ENCODE results near the gene HAX1.
A peak's percentile ranks its signal among the peaks of the same experiment; 100 is the strongest.
"Not testable (repeated sequence)": the region's sequence is repeated elsewhere in the genome, so short reads cannot be mapped to it uniquely, and the experiment has no call there.

HAX1 gene

DNA sequence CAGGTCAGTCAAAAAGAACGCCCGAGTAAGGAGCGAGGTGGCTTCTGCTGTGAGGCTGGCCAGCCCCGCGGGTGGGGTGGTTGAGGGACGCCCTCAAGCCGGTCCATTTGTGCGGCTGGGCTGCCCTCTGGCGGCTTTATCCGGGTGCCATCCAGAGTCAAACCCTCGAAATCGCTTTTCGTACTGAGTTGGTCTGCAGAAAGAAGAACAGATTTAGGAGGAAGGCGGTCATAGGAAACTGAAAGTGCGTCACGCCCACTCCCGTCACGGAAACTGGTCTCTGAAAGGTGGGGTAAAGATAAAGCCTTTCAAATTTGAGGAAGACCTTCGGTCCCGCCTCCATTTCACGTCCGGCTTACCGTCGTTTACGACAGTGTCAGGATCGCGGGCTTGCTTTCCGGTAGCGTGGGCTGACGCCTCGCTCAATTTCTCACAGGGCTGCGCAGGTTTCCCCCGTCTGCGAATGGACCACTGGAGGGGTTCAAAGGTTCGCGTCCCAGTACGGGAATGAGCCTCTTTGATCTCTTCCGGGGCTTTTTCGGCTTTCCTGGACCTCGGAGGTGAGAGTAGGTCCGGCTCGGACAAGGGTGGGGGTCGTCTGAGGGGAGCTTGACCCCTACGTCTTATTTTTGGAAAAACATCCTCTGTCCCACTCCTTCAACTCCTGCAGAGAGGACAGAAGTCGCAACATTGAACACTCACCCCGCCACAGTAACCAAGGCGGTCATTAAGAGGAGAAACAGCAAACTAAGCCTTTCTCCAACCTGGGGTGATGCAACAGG lies at the start of gene HAX1:
TSS of gene HAX1 (plus strand) at position 413 of the 782 bp plus-strand sequence. CDS start at position 508, 95 bp downstream.
- peak; percentile 98 for DNase-seq

DNA sequence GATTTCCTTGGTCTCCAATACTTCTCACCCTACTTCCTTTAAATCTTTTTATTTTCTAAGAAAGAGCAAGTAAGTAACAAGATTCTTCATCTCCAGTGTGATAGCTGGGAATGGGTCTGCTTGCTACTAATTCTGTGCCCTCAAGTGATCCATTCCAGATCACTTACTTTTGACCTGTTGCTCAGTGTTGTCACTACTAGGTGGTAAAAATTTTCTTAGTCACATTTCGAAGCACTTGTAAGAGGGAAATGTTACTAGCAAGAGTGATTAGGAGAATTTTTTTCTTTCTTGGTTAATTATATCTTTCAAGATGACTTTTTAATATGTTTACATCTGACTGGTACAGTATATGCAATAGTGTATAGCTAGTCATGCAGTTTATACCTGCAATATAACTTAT lies 49.5 kb upstream of the HAX1 start:
- DNase-seq = no peak

DNA sequence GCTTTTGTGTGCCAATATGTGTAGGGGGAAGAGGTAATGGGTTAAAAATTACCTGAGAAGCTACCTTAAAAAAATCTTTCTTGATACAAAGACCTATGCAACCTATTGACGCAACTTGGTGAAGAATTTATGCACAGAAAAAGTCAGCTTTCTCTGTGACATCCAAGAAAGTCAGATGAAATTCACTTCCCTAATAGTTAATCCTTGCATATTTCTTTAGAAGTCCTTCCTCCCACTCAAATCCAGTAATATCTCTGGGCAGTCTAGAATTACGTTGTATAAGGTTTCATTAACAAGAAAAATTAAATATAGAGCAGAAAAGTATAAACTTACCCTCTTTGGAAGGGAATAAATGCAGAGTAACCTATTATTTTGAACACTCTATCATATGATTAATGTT lies 48.8 kb upstream of the HAX1 start:
- DNase-seq = no peak

DNA sequence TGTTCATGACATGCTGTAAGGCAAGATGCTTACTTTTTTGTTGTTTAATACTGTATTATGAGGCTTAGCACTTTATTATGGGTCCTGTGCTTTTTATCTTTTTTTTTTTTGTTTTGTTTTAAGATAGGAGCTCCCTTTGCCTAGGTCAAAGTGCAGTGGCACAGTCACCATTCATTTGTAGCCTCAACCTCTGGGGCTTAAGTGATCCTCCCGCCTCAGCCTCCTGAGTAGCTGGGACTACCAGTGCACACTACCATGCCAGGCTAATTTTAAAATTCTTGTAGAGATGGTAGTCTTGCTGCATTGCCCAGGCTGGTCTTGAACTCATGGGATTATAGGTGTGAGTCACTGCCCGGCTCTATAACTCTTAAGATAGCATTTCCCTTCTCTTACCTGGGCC lies 47.1 kb upstream of the HAX1 start:
- DNase-seq = no peak

DNA sequence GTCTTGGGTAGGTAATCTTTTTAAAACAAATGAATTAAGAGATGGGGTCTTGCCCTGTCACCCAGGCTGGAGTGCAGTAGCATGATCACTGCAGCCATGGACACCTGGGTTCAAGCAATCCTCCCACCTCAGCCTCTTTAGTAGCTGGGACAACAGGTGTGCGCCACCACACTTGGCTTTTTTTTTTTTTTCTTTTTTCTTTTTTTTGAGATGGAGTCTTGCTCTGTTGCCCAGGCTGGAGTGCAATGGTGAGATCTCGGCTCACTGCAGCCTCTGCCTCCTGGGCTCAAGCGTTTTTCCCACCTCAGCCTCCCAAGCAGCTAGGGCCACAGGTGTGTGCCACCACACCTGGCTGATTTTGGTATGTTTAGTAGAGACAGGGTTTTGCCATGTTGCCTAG lies 41.3 kb upstream of the HAX1 start:
- not testable (repeated sequence) for DNase-seq

DNA sequence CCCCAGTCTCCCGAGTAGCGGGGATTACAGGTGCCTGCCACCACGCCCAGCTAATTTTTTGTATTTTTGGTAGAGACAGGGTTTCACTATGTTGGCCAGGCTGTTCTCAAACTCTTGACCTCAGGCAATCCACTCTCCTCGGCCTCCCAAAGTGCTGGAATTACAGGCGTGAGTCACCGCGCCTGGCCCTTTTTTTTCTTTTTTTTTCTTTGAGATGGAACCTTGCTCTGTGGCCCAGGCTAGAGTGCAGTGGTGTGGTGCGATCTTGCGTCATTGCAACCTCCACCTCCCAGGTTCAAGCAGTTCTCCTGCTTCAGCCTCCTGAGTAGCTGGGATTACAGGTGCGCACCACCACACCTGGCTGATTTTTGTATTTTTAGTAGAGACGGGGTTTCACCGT lies 39.3 kb upstream of the HAX1 start:
- not testable (repeated sequence) for DNase-seq

DNA sequence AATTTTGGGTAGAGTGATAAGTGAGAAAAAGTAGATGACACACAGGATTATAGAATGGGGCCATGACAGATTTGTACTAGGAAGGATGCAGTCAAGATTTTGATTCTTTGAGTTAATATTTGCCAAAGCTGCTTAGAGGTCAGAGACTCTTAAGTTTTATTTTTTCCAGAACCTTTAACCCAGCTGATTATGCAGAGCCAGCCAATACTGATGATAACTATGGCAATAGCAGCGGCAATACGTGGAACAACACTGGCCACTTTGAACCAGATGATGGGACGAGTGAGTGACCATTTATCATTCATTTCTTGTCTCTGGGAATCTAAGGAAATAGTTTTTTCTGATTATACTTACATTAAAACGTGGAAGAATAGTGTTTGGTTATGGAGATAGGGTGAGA lies 35.6 kb upstream of the HAX1 start:
- DNase-seq = no peak

DNA sequence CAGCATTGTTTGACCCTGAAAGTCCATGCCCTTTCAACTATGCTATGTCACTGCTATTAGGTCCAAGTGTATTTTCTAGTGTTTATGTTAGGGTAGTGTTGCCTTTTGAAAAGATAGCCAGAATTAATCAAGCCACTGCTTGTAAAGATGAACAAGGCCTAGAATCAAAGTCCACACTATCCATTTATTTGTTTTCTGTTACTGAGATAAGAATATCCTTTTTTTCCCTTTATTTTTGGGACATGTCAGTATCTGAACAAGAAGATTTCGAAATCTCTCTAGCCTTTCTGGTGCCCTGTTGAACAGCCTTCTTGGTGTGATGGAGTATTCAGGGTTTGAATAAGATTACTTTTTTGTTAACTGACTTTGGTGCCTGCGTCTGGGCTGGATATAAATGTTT lies 35.0 kb upstream of the HAX1 start:
- no peak for DNase-seq

DNA sequence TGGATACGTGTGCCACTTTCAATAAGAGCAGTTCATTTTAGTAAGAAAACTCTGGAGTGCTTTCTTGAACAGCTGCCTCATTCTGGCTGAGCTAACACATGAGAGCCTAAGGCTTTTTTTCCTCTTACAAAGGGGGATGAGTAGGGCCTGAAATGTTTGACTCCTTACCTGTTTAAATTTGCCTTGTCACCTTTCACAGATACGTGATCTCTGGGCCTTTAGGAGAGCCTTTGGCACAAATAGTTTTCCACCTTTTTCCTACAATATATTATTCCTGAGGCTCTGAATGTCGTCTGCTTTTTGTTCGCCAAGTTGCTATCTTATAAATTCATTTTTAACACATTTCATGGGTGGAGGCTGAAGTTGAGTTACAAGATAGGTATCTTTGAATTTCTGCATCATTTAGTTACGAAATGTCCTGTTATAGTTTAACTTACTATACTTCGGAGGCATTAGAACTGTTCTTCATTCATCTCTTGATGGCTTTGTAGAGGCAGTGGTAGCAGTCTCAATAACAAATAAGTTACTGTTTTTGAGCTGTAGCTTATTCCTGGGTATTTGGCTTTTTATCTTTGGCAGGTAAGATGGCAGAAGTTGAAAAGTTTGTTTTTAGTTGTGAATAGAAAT lies 34.4 kb upstream of the HAX1 start:
- DNase-seq = no peak

DNA sequence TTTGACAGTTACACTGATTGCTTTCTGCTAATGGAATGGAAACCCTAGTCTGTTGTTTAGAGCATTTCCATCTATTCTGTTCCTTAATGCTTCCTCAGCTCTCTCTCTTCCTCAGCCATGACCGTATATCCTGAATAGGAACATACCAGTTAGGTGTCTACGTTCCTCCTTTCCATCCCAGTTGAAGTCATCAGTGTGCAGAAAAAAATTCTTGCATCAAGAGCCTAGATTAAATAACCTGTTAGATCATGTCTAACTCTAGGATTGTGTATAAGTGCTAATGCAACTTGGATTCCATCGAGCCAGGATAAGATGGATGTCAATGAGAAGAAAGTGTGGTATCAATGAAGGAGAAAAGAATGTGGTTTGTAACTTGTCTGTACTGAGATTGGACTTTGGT lies 32.9 kb upstream of the HAX1 start:
- no peak for DNase-seq

DNA sequence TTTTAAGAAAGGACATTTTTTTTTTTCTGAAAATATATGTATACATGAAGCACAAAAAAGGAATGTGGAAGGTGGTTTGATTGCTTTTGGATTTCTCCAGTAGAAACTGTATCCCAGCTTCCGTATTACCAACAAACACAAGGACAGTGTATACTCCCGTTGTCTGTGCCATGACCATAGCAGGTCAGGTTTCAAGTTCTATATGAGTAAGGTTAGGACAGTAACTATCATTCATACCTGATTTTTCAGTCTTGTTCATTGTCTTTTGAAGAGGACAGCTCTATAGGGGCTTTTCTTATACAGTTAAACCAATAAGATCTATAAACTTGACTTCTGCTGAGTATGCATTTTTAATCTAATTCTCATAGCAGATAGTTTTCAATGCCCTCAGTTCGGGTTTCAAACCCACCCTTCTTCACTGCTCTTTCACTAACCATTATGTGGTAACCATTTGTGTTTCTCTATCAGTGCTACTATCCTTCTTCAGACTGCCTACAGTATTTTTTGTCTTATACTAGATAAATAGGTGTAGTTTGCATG lies 32.1 kb upstream of the HAX1 start:
- DNase-seq = no peak

DNA sequence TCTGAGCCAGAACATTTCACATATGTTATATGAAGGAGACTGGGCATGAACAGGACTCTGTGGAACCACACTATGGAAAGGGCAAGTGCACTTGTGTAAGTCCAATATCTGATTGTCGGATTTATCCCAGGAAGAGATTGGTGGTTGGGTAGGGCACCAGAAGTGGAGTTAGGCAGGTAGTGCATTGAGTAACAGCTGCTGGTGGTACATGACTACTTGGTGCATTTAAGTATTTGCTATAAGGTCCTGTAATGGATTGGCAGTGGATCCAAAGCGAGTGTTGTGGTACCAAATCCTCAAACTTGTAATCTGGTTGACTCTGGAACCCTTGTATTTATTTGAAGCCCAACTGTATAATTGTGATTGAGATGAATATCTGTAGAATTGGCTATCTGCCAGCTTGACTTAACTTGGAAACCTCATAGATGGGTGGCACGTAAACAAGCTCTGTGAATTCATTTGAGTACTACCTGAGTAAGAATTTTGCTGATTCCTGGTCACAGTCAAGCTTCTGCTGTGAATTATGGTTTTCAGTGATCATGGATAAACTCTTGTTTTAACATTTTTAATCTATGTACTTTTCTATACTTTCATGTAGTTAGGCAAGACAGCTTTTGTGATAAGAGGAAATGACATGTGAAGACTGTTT lies 30.6 kb upstream of the HAX1 start:
- DNase-seq = no peak

DNA sequence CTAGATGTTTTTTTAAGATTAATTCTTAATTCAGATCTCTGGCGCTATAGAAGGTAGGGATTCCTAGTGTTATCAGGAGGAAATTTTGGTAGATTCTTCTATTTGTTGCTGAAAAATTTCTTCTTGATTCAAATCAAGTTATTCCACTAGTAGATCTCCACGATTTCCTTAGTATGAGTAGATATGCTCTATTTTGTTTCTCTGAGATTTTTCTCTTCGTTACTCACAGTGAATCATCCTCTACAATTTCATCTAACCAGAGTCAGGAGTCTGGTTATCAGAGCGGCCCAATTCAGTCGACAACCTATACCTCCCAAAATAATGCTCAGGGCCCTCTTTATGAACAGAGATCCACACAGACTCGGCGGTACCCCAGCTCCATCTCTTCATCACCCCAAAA lies 18.8 kb upstream of the HAX1 start:
- no peak for DNase-seq

DNA sequence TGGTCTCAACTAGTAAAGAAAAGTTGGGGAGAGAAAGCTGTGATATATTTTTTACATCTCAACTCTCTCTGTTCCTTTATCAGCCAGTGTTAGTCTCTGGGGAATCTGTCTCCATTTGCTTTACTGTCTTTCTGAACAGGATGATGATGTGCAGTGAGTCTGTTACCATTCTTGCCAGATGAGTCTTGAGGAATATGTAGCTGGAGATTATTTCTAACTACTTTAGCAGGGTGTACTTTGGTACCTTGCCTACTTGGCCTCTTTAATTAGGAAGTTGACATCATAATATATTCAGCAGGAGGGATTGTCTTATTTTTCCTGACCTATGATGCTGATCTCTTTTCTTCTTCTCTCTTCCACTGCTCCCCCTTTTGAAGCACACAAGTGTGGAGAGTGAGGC lies 15.7 kb upstream of the HAX1 start:
- no peak for DNase-seq

DNA sequence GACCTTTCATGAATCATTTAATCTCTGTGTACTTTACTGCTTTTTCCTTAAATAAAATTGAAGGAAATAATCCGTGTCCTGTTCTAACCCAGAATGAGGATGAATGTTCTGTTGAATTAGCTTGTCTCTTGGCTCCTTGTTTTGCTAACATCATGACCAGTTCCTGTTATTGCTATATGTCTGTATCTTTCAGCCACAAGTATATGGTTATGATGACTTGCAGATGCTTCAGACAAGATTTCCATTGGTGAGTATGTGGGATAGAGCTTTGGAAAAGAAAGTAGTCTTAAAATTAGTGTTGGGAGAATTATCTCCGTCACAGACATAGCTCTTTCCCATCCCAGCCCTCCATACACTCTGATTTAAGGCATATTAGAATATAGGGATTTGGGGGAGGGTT lies 13.6 kb upstream of the HAX1 start:
- no peak for DNase-seq

DNA sequence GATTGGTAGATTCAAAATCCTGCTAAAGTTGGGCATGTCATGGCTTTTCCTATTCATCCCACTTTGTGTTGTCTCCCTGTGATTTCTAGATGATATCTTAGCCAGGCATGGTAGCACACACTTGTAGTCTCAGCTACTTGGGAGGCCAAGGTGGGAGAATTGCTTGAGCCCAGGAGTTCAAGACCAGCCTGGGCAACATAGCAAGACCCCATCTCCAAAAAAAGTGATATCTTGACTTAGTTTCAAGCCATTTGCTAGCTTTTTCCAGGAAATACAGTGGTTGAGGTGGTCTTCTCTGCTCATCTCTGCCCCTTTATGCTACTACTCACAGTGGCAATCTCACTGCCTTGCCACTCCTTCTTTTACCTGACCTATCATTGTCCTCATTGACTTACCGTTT lies 12.3 kb upstream of the HAX1 start:
- DNase-seq = no peak

DNA sequence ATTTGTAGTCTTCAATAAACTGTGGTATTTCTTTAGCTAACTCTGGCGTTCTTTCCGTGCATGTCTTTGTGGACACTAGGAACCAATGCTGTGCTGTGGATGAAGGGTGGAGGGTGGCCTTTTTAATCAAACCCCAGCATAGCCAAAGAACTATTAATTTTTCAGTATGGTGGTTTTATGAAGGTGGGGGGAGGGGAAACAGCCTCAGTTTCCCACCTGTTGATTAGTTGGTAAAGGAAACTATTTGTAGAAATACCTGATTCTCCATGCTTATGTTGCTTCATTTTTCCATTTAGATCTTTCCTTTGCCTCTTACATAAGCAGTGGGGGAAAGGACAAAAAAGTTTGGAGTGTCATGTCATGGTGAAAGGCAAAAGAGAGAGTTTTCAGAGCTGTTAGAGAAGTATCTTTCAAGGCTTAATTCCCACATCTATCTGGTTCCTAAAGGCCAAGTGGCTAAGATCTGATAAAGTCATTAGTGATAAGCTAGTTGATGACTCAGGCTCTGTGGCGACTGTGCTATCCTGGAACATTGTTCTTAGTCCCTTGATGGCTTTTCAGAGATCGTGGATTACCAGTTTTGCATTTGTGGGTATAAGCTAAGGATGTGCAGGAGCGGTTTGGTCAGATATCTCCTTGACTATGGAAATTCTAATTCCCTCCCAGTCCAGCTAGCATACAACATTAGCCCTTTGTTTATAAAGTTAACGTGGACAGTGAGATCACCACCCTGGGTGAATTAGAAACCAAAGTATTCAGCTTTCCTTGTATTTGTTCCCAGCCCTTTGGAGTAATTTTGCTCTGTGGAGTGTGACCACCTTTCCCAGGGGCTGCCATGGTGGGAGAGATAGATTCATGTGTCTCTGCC lies 8.7 kb upstream of the HAX1 start:
- no peak for DNase-seq

DNA sequence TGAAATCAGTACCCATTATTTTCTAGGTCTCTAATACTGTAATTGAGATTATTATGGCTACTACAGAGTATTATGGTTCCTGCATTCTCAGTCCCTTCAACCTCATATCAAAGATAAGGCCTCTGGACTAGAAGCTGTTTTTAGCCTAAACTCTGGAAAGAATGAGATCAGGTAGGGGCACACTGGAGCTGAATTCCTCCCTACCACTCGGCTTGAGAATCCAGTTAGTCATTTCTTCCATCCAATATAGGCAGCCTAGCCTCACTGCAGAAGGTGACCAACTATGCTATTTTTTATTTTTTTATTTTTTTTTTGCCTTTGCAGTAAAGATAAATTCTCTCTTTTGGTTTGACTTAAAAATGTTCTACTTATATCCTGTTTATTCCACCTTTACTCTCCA lies 8.0 kb upstream of the HAX1 start:
- no peak for DNase-seq

DNA sequence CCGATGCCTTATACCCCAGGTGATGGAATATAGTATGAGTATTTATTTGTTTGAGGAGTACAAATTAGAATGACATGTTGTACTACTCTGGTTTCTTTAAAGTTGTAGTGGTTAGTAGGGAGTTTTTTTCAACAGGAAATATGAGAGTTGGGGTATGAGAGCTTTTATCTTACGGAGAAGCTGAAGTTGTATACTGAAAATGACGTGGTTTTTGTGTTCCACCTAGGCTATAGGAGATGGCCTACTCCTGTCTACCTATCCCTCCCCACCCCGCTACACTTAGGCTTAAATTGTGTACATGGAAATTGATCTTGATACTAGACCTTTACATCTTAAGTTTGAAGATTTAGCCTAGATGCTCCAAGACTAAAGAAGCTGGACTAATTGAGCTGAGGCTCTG lies 6.8 kb upstream of the HAX1 start:
- DNase-seq = peak; percentile 34

DNA sequence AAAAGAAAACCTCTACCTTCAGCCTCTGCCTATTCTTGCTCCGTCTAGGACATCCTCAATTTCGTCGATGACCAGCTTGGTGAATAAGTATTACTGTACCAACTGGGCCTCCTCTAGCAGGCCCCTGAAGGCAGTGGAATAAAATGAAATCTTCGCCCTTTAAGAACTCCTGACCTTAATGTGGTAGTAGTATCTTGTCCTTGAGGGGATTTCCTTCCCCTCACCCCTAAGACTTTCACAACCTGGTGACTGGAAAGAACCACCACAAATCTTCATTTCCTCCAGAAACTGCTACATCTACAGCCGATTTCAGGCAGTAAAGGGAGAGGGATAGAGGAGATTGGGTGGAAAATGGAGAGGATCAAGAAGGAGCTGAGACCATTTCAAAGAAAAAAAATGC lies 1.6 kb upstream of the HAX1 start:
- DNase-seq = peak; percentile 25

DNA sequence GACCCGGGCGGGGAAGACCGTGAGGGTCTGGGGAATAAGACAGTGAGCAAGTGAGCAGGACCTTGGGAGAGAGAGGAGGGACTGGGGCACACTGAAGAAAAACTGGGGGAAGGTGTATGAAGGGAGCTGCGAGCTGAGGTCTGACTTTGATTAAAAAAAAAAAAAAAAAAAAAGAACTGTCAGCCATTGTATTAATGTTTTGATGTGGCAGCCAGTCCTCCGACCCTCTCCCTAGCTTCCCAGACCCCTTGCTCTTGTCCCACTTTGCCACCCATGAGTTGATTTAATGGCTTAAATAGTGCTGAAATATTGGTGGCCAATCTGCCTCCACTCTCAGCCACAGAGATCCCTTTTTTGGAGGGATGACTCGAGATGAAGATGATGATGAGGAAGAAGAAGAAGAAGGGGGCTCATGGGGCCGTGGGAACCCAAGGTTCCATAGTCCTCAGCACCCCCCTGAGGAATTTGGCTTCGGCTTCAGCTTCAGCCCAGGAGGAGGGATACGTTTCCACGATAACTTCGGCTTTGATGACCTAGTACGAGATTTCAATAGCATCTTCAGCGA lies 652 bp downstream of the HAX1 start:
- no peak for DNase-seq

DNA sequence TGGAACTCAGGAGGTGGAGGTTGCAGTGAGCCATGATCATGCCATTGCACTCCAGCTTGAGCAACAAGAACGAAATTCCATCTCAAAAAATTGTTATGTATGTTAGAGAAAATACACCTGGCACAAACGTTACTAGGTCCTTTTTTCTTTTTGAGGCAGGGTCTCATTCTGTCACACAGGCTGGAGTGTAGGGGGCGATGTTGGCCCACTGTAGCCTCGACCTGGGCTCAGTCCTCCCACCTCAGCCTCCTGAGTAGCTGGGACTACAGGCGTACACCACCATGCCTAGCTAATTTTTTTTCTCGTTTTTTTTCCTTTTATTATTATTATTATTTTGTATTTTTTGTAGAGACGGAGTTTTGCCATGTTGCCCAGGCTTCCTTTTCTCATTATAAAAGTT lies 4.4 kb downstream of the HAX1 start:
- peak; percentile 26 for DNase-seq

DNA sequence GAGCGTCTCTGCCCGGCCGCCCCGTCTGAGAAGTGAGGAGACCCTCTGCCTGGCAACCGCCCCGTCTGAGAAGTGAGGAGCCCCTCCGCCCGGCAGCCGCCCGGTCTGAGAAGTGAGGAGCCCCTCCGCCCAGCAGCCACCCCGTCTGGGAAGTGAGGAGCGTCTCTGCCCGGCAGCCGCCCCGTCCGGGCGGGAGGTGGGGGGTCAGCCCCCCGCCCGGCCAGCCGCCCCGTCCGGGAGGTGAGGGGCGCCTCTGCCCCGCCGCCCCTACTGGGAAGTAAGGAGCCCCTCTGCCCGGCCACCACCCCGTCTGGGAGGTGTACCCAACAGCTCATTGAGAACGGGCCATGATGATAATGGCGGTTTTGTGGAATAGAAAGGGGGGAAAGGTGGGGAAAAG lies 15.2 kb downstream of the HAX1 start:
- not testable (repeated sequence) for DNase-seq
